ENCODE results near the gene GLRX5. TPM values are rescaled to one million over a fixed set of nuclear protein-coding genes. Genes with fewer than 3 reads are reported as not detected.

Gene GLRX5
- total RNA-seq, 4 donors from 2014 or later: 5.9 to 40.3 (median 23.7) TPM

GRCh38 chr14:95504135-95505029 is 30.5 kb upstream of the GLRX5 start:
- DNase-seq: no peak
- Histone ChIP-seq H3K36me3 (no peaks in the 10 kb centered on the region), H3K4me1 (peaks cover 6 to 7% of the 10 kb centered on the region in 2 donors), H3K27me3 (no peaks in the 10 kb centered on the region), H3K4me3 (no peak overlapping the region), H3K9me3 (no peaks in the 10 kb centered on the region), H3K27ac (no peak overlapping the region)
- intact Hi-C loops (cut with DNase I; ENCODE audit: low total_unique reads): no loop called here
- TF ChIP-seq POLR2A (IDR thresholded peaks at IDR 0.05): no peak
- TF ChIP-seq CTCF (IDR thresholded peaks at IDR 0.05): no peak

DNA sequence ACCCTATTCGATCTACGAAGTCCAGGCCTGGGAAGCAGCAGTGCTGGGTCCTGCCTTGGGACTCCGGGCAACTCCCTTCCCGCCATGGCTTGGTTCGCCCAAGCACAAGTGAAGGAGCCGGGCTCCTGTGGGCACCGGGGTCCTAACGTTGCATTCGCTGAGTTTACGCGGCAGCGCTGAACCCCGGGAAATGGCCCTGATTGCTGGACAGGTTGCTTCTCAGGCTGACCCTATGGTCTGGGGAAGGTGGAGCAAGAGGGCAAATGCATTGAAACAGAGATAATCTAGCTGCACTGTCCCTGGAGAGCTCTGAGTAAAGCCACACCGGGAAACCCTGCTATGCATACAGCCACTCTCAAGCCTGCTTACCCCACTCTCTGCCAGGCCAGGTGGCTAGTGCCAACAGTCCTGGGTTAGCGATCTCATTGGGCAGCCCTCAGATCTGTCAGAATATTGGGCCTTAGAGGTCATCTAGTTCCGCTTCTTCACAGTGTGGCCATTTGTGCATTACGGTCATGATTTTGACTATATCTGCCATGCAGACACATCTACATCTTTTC is 29.7 kb upstream of the GLRX5 start:
- H3K27me3 ChIP-seq: no peaks in the 10 kb centered on the region
- TF ChIP-seq POLR2A (IDR thresholded peaks at IDR 0.05): no peak
- TF ChIP-seq CTCF (IDR thresholded peaks at IDR 0.05): no peak
- H3K27ac ChIP-seq: no peak overlapping the region
- no peaks in the 10 kb centered on the region for H3K9me3 ChIP-seq
- no peak for DNase-seq
- intact Hi-C loops (cut with DNase I; ENCODE audit: low total_unique reads): no loop called here
- H3K4me1 ChIP-seq: peaks cover 6 to 7% of the 10 kb centered on the region in 2 donors
- H3K36me3 ChIP-seq: no peaks in the 10 kb centered on the region
- H3K4me3 ChIP-seq: no peak overlapping the region

DNA sequence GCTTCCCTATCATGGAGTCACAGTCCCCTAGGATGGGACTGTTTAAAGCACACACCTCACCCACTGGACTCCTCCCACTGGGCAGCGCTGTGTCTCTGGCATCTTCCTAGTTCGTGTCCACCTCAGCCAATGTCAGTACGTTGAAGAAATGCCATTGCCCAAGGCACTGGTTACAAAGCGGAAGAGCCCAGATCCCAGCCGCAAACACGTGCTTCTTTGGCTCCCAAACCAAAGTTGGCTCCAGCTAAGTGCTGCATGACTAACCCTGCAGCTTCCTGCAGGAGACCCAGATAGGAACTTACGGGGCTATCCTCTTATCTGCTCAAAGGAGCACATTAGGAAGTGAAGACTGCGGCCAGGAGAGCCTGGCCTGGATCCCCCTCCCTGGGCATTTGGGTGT is 27.7 kb upstream of the GLRX5 start:
- Histone ChIP-seq H3K36me3 (no peaks in the 10 kb centered on the region), H3K27ac (peak overlapping the region; percentile 57 to 62), H3K27me3 (no peaks in the 10 kb centered on the region), H3K4me1 (peaks cover 6 to 7% of the 10 kb centered on the region in 2 donors), H3K9me3 (no peaks in the 10 kb centered on the region), H3K4me3 (no peak overlapping the region)
- DNase-seq: peak; percentile 74 to 76
- intact Hi-C loops (cut with DNase I; ENCODE audit: low total_unique reads): no loop called here
- TF ChIP-seq POLR2A (IDR thresholded peaks at IDR 0.05) (no peak), CTCF (IDR thresholded peaks at IDR 0.05) (no peak)

- H3K9me3 ChIP-seq: no peaks in the 10 kb centered on the region
- DNase-seq: no peak
- H3K27me3 ChIP-seq: no peaks in the 10 kb centered on the region
- H3K4me1 ChIP-seq: peaks cover 6 to 7% of the 10 kb centered on the region in 2 donors
- TF ChIP-seq CTCF (IDR thresholded peaks at IDR 0.05) (no peak), POLR2A (IDR thresholded peaks at IDR 0.05) (no peak)
- H3K4me3 ChIP-seq: no peak overlapping the region
- no peaks in the 10 kb centered on the region for H3K36me3 ChIP-seq
- intact Hi-C loops (cut with DNase I; ENCODE audit: low total_unique reads): no loop called here
- peak overlapping the region; percentile 57 to 62 for H3K27ac ChIP-seq
Observed at GRCh38 chr14:95507701-95508103, 27.1 kb upstream of the GLRX5 start.

DNA sequence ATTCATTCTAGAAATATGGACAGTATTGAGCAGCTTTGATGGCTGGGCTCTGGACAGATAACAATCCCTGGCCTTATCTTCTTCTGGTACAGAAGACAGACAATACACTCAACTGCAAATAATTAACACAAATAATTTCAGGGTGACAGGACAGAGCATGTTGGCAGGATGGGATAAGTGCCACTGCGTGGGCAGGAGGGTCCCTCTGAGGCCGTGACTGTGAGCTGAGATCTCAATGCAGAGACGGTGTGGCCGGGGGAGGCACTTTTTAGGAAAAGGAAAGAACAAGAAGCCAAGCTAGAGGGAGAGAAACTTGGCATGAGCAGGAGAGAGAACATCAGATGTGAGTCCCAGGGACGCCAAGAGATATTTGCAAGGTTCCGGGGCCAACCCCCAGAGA is 26.5 kb upstream of the GLRX5 start:
- Histone ChIP-seq H3K27ac (peak overlapping the region; percentile 57 to 62), H3K36me3 (no peaks in the 10 kb centered on the region), H3K4me1 (peaks cover 6 to 7% of the 10 kb centered on the region in 2 donors), H3K9me3 (no peaks in the 10 kb centered on the region), H3K4me3 (no peak overlapping the region), H3K27me3 (no peaks in the 10 kb centered on the region)
- no peak for TF ChIP-seq CTCF (IDR thresholded peaks at IDR 0.05)
- DNase-seq: no peak
- intact Hi-C loops (cut with DNase I; ENCODE audit: low total_unique reads): no loop called here

Measured in uterus (tissue), 4 donors.